ENCODE measurements around the gene BMP5. TPM values are rescaled to one million over a fixed set of nuclear protein-coding genes. Genes with fewer than 3 reads are reported as not detected.

The BMP5 gene
- total RNA-seq, 1 experiment from 2014 or later, result not detected

DNA sequence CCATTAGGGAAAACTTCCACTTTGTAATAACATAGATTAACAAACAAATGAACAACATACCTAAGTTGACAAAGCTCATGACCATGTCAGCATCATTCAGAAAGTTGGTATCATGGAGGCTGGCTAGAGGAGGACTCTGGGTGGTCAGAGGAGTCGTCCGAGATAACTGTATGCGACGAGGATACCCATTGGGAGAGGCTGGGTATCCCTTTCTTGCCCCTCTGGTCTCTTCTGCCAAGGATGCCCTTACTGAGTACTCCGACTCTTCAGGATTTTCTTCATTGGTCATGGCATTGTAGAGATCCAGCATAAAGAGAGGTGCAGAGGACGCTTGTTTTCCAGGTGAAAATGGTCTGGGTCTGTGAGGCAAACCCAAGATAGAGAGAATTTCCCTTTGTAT lies 1.1 kb downstream of the BMP5 start:
- no peak for DNase-seq (ENCODE audit: low read depth)

DNA sequence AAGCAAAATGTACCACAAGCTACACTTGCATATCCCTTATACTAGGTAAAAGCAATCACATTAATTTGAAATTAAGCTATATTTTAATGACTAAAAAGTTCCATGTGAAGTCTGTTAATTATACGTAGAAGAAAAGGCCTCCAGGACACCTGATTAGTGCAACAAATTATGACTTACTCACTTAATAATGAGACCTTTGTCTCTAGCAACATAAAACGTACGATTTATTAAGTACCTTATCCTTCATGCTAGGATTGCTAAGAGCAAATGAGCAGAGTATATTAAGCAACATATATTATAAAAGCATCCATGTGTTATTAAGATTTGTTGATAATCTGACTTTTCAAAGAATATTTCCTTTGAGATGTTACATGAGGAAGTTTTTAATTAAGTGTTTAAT lies 2.5 kb downstream of the BMP5 start:
- no peak for DNase-seq (ENCODE audit: low read depth)

DNA sequence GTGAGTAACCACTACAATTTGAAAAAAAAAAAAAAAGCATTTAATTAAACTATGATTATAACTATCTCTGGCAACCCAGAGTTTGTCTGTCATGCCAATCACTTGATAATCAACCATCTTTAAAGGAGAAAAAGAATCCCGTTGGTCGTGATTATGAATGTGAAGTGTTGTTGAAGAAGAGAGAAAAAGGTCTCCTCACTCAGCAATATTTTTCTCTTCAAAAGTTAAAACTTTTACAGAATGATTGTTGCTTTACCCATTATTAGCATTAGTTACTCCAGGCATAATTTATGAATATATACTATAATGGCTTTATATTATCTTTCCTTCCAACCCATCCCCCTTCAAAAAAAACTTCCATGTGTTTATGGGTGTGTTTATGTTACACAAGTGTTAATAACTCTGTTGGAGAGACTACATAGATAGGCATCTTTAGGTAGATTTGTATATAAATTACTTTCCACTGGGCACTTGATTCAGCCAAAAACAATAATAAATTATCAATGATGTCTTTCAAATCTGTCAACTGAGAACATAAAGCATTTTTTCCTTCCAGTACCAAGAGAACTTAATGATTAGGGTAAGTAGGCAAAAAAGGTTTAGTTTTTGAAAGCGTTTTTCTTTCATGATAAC lies 5.1 kb downstream of the BMP5 start:
- DNase-seq (ENCODE audit: low read depth), result no peak

GRCh38 chr6:55869674-55870073 lies 5.7 kb downstream of the BMP5 start:
- DNase-seq (ENCODE audit: low read depth), result no peak

DNA sequence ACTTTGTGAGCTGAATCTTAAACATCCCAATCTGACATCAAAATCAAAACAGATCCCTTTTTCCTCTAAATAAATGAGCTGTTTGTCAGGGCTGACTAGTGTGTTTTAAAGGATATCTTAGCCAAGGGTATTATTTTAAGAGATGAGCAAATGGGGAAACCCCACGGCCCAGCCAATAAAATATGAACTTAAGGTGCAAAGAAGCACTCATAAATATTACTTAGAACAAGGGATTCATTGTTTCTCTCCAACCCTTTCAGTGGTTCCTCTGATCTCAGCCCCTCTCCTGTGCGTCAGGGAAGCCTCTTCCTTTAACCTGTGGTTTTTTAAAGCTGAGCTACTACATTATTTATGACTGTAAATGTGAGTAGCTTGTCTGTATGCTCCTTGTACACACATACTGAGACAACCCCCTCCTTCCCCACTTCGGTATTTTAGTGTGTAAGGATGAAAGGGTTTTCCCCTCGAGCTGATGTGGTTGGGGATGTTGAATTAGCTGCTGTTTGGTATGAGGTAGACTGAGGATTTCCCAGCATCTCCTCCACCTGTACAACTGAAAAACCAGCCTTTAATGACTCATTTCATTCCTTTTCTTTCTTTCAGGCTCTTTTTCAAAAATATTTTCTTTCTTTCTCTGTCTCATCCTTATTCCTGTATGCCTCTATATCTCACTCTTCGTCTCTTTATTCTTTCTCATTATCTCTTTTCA lies 6.5 kb downstream of the BMP5 start:
- DNase-seq (ENCODE audit: low read depth), result peak; percentile 99

DNA sequence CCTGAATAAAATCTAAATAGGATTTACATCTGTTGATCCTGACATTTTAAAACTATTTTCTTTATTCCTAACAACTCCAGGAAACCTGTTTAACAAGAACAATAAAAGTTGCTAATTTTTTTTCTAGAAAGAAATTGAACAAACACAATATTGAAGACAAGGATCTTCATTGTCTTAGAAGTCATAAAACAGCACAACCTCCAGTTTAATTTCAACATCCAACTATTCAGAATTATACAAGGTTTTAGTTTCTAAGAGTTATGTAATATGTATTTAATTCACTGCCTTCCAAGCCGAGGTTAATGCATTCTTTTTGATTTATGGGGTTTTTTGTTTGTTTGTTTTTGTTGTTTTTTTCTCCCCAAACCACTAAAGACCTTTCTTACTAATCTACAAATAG lies 7.2 kb downstream of the BMP5 start:
- DNase-seq (ENCODE audit: low read depth), result no peak

GRCh38 chr6:55866128-55866527 lies 9.3 kb downstream of the BMP5 start:
- DNase-seq (ENCODE audit: low read depth), result no peak

DNA sequence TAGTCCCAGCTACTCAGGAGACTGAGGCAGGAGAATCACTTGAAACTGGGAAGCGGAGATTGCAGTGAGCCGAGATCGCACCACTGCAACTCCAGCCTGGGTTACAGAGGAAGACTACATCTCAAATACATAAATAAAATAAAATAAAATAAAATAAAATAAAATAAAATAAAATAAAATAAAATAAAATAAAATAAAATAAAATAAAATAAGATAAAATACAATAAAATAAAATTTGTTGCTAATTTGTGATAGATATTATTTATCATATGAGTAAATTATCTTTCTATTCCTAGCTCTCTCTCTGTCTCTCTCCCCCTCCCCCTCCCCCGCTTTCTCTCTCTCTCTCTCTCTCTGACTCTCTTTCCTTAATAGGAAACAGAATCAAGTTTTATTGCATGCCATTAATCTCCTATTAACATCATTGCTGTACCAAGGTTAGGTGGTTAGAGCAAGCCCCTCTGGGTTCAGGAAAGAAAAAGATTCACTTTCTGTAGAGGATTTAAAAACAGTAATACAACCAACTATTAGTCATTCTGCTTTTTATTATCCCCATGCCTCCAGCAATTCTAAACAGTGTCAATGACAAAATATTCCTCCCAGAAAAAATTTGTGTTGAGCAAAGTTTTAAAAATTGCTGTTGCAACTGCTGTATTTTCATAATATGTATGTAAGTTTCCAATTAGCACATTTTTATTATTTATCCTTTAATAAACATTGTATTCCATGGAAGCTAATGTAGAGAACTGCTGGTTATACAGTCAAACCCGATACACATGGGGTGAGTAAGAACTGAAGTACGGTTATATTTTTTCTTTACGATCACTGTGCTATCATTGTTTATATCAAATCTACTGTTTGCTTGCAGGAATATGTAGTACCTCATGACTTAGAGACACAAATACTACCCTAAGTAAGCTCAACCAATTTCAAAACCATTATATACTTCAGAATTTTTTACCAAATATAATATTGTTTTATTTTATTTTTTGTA lies 22.1 kb downstream of the BMP5 start:
- DNase-seq (ENCODE audit: low read depth), result no peak

DNA sequence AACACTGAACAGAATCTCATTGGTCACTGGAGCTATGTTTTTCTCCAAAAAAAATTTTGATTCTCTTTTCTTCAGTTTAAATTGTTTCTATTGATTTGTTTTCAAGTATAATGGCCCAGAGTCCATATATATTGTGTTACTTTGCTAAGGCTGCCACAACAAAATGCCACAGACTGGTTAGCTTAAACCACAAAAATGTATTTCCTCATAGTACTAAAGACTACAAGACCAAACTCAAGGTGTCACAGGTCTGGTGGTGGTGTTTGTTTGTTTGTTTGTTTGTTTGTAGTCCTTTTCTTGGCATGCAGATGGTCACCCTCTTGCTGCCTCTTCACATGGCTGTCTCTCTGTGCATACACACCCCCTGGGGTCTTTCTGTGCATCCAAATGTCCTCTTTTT lies 34.0 kb downstream of the BMP5 start:
- DNase-seq (ENCODE audit: low read depth), result no peak

DNA sequence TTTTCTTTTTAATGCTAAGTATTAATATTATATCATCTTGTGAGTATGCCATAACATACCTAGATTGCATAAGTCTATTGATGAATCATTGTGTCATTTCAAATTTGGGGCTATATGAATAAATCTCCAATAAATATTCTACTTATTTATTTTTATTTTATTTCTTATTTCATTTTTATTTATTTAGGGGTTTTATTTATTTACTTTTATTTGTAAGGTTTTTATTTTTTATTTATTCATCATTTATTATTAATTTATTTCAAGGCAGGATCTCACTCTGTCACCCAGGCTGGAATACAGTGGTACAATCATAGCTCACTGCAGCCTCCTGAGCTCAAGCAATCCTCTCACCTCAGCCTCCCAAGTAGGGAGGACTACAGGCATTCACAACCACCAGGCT lies 36.3 kb downstream of the BMP5 start:
- DNase-seq (ENCODE audit: low read depth), result no peak

GRCh38 chr6:55836945-55837344 lies 38.4 kb downstream of the BMP5 start:
- no peak for DNase-seq (ENCODE audit: low read depth)

GRCh38 chr6:55836481-55836880 lies 38.9 kb downstream of the BMP5 start:
- no peak for DNase-seq (ENCODE audit: low read depth)

DNA sequence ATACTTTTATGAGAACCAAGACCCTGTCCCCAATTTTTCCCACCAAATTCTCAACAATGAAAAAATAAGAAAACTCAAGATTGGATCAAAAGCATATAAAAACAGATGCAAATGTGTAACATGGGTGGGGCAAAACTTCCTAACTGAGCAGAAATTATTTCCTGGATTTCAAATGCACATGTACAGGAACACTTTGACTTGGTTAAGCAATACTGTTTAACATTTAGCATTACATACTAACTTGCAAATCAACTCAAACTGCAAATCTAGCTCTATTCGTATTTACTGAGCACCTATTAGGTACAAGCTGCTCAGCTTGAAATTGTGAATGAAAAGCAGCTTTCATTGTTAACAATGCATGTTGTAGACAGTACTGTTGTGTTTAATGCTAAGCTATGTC lies 40.2 kb downstream of the BMP5 start:
- no peak for DNase-seq (ENCODE audit: low read depth)

GRCh38 chr6:55833284-55833683 lies 42.1 kb downstream of the BMP5 start:
- DNase-seq (ENCODE audit: low read depth), result no peak

GRCh38 chr6:55827818-55828522 lies 47.4 kb downstream of the BMP5 start:
- DNase-seq (ENCODE audit: low read depth), result no peak

- DNase-seq (ENCODE audit: low read depth), result no peak
Observed at GRCh38 chr6:55826941-55827340, 48.4 kb downstream of the BMP5 start.

DNA sequence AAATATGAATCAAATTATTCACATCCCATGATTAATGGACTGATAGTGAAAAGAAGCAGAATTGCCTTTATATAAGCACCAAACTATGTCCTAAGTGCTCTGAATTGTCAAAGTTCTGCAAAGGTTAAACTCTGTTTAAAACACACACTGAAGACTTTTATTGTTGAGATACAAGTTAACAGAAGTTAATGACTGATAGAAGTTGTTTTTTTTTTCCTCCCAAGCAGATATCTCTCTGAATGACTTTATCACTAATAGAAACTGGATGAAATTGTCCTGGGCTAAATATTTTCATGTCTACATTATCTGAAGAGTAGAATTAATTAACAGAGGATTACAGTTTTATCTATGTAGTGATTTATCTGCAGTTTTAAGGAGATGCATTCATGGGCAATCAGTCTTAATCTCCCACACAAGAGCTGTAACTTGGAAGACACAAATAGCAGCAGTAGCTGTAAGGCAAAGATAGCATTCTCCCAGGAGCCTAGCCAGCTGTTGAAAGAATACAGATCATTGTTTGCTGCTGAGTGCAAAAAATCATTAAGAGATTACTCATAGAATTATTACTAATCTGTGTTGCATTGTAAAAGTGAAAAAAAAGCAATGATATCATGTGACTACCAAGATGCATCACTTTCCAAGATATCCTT lies 49.9 kb downstream of the BMP5 start:
- DNase-seq (ENCODE audit: low read depth), result peak; percentile 74

DNA sequence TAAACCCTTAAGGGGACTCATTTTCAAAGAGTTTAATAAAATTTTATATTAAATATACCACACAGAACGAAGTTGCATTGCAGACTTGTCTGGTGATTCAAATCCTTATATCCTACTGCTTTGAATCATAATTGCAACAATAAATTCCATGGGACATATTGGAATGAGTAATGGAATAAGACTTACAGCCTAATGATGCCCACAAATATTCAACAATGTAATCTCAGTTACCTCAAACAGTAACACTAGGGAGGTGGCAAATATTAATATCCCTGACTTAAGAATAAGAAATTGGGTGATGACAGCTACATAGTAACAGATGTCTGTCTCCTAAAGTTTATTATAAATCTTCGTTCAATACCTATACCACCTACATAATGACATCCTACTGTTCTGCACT lies 52.6 kb downstream of the BMP5 start:
- DNase-seq (ENCODE audit: low read depth), result no peak

DNA sequence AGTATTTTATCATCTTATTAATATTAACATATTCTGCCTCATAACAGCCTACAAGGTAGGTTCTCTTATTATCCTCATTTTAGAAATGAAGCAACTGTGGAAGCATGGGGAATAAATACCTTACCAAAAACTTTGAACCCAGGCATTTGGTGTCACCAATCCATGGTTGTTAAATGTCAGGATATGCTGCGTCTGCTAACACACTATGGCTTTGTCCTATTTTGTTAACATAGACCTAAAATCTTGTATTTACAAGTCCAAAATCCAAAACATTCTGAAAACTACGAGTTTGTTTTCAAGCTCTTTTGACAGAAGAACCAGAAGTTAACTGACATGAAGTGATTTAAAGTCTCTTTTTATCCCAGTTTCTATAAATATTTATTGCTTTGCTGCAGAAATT lies 53.4 kb downstream of the BMP5 start:
- no peak for DNase-seq (ENCODE audit: low read depth)

GRCh38 chr6:55820696-55821095 lies 54.7 kb downstream of the BMP5 start:
- DNase-seq (ENCODE audit: low read depth), result no peak

DNA sequence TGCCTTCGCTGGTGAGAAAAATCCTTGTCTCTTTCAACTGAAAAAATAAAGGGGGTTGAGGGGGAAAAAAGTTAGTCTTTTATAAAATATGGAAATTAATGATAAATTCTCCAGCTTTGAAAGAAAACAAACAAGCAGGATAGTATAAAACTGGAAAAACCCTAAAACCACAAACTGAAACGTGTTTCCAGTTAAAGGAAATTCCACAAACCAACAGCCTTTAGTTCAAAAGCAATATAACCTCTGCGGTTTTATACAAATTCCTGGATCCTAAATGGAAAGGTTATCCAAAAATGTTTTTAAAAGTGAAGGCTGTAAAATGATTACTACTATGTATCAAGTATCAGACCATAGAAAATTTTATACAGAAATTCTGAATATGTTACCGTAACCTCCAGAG lies 55.6 kb downstream of the BMP5 start:
- DNase-seq (ENCODE audit: low read depth), result no peak

Measured in HT1080 (cell line).